Body of pancreas (tissue), 4 donors: Measurements from ENCODE around the gene GLIPR2. TPM values are rescaled to one million over a fixed set of nuclear protein-coding genes. Genes with fewer than 3 reads are reported as not detected.
A peak's percentile ranks its signal among the peaks of the same experiment; 100 is the strongest.

ENCODE experiments used
- ATAC-seq: fragments of 150-250 bp; one replicate; pipeline ENCODE4 v1.9.1; 2016
- DNase-seq, 4 donors: peaks; one replicate each; pipeline ENCODE4 v3.0.0-alpha.2; 2019
- H3K27ac ChIP-seq, 4 donors: fragments of 200-600 bp; sonication (generic); 1 replicate in 3 of 4; 2 replicates in 1 of 4; pipeline versions ENCODE4 v1.5.1 to v1.6.1; 2016 to 2019; ENCODE audit warnings: mild to moderate bottlenecking in 1 of 4, mixed read lengths in 1 of 4, moderate library complexity in 1 of 4
- H3K27me3 ChIP-seq, 2 donors: fragments of 200-600 bp; sonication (generic); one replicate each; pipeline ENCODE4 v1.6.0; 2016; ENCODE audit warnings: mild to moderate bottlenecking in 1 of 2
- H3K36me3 ChIP-seq, 2 donors: fragments of 200-600 bp; sonication (generic); replicated peaks in 1 of 2; 2 replicates each; pipeline ENCODE4 v1.5.1; 2016; ENCODE audit warnings: low read depth in 2 of 2; ENCODE audit not compliant: insufficient read depth in 1 of 2
- H3K4me1 ChIP-seq: fragments of 200-600 bp; sonication (generic); one replicate; pipeline ENCODE4 v1.6.0; 2016
- H3K4me3 ChIP-seq, 2 donors: fragments of 200-600 bp; sonication (generic); 1 replicate in 1 of 2; 2 replicates in 1 of 2; pipeline ENCODE4 v1.5.1; 2016 to 2019
- H3K9me3 ChIP-seq, 3 donors: fragments of 200-600 bp; sonication (generic); 1 replicate in 2 of 3; 2 replicates in 1 of 3; pipeline ENCODE4 v1.5.1; 2016
- POLR2A ChIP-seq, 3 donors: fragments of 450-650 bp; IDR thresholded peaks; one replicate each; pipeline ENCODE4 v1.6.1; 2016; ENCODE audit warnings: antibody characterized with exemption in 3 of 3, mild to moderate bottlenecking in 2 of 3
- WGBS, 2 donors: methylation state at CpG; one replicate each; pipeline ENCODE4 v1.1.5; 2017; 5-methylcytosine and 5-hydroxymethylcytosine counted together
- intact Hi-C: fragments of 100-400 bp; cut with DNase I; formaldehyde crosslinking; loops from one replicate; pipeline ENCODE4 v1.15.1; 2023
- total RNA-seq, 2 donors: library from RNA; depleted of rRNA; stranded (reverse); fragments of >200 nt; gene quantifications; one replicate each; pipeline ENCODE4 v1.1.0, GENCODE V29; 2016
- TF ChIP-seq, protein P1 (sequence below), 7 experiments: fragments of 450-650 bp in 4 of 7; fragments of 200-600 bp in 3 of 7; sonication (generic) in 3 of 7; IDR thresholded peaks; one replicate each; pipeline ENCODE4 v1.5.1; 2016 to 2019; ENCODE audit warnings: antibody characterized with exemption in 7 of 7

The GLIPR2 gene
- total RNA-seq, 2 donors from 2014 or later = 1.6 to 4.4 TPM

DNA sequence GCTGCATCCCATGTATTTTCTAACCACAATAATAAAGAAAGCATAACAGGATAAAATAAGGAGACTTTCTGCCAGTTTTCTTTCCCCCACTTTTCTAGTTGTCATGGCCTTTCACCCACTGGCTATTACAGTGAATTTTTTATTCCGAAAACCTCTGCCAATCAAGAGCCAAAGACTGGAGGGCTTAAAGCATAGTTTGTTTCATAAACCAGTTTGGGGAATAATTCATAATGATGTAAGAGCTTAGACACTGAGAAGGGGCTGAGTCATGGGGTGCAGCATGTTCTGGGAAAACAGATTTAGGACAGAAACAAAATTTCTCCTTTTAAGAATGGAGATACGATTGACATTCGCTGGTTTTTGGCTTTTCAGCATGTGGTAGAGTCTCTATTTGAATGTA is 4.4 kb upstream of the GLIPR2 start:
- no peak overlapping the region for H3K27ac ChIP-seq

DNA sequence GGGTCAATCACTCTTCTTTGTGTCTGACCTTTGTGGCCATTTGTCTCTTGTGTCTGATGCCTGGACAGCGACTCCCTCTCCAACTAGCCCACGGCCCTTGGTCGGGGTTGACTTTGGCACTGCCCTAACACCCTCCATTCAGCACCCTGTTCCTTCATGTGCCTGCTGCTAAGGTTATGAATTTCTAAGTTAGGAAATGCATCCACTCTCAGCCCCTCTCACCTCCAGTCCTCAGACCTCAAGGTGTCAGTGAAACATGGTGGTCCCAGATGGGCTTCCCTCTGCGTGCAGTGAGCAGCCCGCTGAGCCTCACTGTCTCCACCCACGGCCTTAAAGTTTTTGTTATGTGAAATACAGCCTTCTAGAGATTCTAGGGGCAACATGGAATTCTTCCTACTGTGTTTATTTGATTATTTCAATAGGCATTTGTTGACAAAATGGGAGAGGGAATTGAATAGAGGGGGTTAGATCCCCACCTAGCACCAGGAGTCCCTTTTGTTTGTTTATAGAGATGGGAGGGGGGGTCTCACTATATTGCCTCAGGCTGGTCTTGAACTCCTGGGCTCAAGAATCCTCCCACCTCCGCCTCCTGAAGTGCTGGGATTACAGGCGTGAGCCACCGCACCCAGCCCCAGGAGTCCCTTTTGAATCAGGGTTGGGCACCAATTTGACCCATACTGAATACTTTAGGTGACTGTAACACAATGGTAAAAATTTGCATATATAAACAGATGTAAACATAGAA is 1.6 kb upstream of the GLIPR2 start:
- Histone ChIP-seq H3K4me1 (peaks cover 19% of the 10 kb centered on the region), H3K27ac (no peak overlapping the region), H3K36me3 (no peaks in the 10 kb centered on the region), H3K9me3 (no peaks in the 10 kb centered on the region), H3K4me3 (no peak overlapping the region), H3K27me3 (no peaks in the 10 kb centered on the region)
- no peak for TF ChIP-seq POLR2A (IDR thresholded peaks at IDR 0.05)
- TF ChIP-seq, protein P1, sequence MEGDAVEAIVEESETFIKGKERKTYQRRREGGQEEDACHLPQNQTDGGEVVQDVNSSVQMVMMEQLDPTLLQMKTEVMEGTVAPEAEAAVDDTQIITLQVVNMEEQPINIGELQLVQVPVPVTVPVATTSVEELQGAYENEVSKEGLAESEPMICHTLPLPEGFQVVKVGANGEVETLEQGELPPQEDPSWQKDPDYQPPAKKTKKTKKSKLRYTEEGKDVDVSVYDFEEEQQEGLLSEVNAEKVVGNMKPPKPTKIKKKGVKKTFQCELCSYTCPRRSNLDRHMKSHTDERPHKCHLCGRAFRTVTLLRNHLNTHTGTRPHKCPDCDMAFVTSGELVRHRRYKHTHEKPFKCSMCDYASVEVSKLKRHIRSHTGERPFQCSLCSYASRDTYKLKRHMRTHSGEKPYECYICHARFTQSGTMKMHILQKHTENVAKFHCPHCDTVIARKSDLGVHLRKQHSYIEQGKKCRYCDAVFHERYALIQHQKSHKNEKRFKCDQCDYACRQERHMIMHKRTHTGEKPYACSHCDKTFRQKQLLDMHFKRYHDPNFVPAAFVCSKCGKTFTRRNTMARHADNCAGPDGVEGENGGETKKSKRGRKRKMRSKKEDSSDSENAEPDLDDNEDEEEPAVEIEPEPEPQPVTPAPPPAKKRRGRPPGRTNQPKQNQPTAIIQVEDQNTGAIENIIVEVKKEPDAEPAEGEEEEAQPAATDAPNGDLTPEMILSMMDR (IDR thresholded peaks at IDR 0.05) = no peak
- intact Hi-C loops = no loop called here
- WGBS, 2 donors = 70 to 88% methylated on average over 9 of the region's 9 CpGs
- DNase-seq (no peak), ATAC-seq (no peak)

More for the DNA sequence above, 4.4 kb upstream of the GLIPR2 start:
- no peak for TF ChIP-seq POLR2A (IDR thresholded peaks at IDR 0.05)
- TF ChIP-seq, protein P1 (IDR thresholded peaks at IDR 0.05) = no peak
- Histone ChIP-seq H3K27me3 (no peaks in the 10 kb centered on the region), H3K9me3 (no peaks in the 10 kb centered on the region), H3K4me3 (no peak overlapping the region), H3K4me1 (peaks cover 14% of the 10 kb centered on the region), H3K36me3 (no peaks in the 10 kb centered on the region)
- intact Hi-C loops = no loop called here
- DNase-seq (no peak), ATAC-seq (no peak)
- 76 to 78% methylated on average over 3 of the region's 3 CpGs for WGBS, 2 donors

DNA sequence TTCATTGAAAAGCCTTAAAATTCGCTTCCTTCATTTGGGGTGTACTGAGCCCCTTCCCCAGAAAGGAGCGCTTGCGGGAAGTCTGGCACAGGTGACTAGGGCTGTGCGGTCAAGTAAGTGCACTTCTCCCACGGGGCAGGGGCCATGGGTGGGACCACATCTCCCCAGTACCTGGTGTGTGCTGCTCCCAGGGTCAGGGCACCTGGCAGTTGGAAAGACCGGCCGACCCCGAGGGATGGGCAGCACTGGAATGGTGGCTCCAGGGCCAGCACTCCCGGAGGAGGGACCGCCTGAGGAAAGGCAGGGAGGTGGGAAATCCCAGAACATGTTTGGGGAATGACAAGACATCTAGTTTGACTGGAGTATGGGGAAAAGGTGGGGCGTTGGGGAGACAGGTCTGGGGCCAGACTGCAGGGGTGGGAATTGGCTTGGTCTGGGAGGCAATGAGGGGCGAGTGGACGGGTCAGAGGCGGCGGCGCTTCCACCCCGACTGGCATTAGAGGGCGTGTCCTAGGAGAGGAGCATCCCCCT is 727 bp upstream of the GLIPR2 start:
- Histone ChIP-seq H3K27ac (no peak overlapping the region), H3K4me1 (peaks cover 19% of the 10 kb centered on the region), H3K27me3 (no peaks in the 10 kb centered on the region), H3K9me3 (no peaks in the 10 kb centered on the region), H3K4me3 (peak overlapping the region in 1 of 2 donors; percentile 44), H3K36me3 (no peaks in the 10 kb centered on the region)
- TF ChIP-seq, protein P1 (IDR thresholded peaks at IDR 0.05) = no peak
- TF ChIP-seq POLR2A (IDR thresholded peaks at IDR 0.05) = no peak
- intact Hi-C loops = no loop called here
- ATAC-seq (no peak), DNase-seq (no peak)
- WGBS, 2 donors = 7 to 15% methylated on average over 16 to 18 of the region's 18 CpGs

DNA sequence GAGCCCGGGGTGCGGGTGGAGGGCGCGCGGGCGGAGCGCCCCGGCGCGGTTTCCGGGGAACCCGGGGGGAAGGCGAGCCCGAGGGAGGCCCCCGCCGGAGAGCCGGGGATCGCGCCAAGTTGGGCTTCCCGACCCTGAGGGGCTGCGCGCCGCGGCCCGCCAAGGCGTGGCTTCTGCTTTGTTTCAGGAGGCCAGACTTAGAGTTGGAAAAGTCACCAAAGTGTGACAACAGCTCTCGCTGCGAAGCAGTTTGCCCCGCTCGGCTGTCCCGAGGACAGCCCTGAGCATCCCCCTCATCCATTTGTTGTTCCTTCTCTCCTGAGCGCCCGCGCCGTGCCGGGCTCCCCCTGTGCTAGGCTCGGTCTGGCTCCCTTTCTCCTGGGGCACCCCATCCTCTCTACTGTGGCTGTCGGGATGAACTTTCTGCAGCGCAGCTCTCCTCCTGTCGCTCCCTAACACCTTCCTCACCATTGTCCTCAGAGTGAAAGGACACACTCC is 410 bp downstream of the GLIPR2 start:
- peak overlapping the region in 1 of 2 donors; percentile 44 for H3K4me3 ChIP-seq
- no peaks in the 10 kb centered on the region for H3K27me3 ChIP-seq
- intact Hi-C loops = no loop called here
- H3K36me3 ChIP-seq = no peaks in the 10 kb centered on the region
- 1% methylated on average over 12 to 39 of the region's 40 CpGs for WGBS, 2 donors
- peak overlapping the region in 1 of 4 donors; percentile 46 for H3K27ac ChIP-seq
- peak; percentile 8 for ATAC-seq
- TF ChIP-seq, protein P1 (IDR thresholded peaks at IDR 0.05) = no peak
- no peak for TF ChIP-seq POLR2A (IDR thresholded peaks at IDR 0.05)
- H3K9me3 ChIP-seq = no peaks in the 10 kb centered on the region
- peaks cover 19% of the 10 kb centered on the region for H3K4me1 ChIP-seq
- DNase-seq = no peak
